Osteoblast (primary cell): ENCODE measurements around the gene CUX1. TPM values are rescaled to one million over a fixed set of nuclear protein-coding genes. Genes with fewer than 3 reads are reported as not detected.

Experiments
- DNase-seq: peaks from one replicate; pipeline ENCODE4 v3.0.0; 2011; ENCODE audit warnings: low spot score, mixed read lengths; ENCODE audit not compliant: insufficient read length; ENCODE audit errors: missing footprints
- H2AFZ ChIP-seq: 2 replicates; pipeline ENCODE4 v1.6.0; 2011; ENCODE audit warnings: mild to moderate bottlenecking, low read length
- H3K27ac ChIP-seq: 2 replicates; pipeline ENCODE4 v1.5.1; 2011; ENCODE audit warnings: mild to moderate bottlenecking, low read depth, low read length, moderate library complexity
- H3K27me3 ChIP-seq: 2 replicates; pipeline ENCODE4 v1.6.0; 2012; ENCODE audit warnings: mild to moderate bottlenecking, control low read depth, inconsistent platforms, low read length, moderate library complexity; ENCODE audit not compliant: insufficient read depth
- H3K36me3 ChIP-seq: 2 replicates; pipeline ENCODE4 v1.5.1; 2011; ENCODE audit warnings: mild to moderate bottlenecking, low read length, control low read depth, moderate library complexity; ENCODE audit not compliant: insufficient read depth
- H3K4me1 ChIP-seq: 2 replicates; pipeline ENCODE4 v1.5.1; 2011; ENCODE audit warnings: mild to moderate bottlenecking, low read length, control low read depth, moderate library complexity; ENCODE audit not compliant: insufficient read depth
- H3K4me2 ChIP-seq: 2 replicates; pipeline ENCODE4 v1.6.0; 2011; ENCODE audit warnings: mild to moderate bottlenecking, low read length; ENCODE audit not compliant: insufficient read depth
- H3K4me3 ChIP-seq: fragments of 200-600 bp; sonication (generic); 3 replicates; pipeline ENCODE4 v1.5.1; 2012; ENCODE audit warnings: mild to moderate bottlenecking, low read length, inconsistent platforms; ENCODE audit not compliant: insufficient read depth
- H3K79me2 ChIP-seq: 2 replicates; pipeline ENCODE4 v1.6.0; 2012; ENCODE audit warnings: mild to moderate bottlenecking, low read length, control low read depth, inconsistent platforms; ENCODE audit not compliant: insufficient read depth
- H3K9me3 ChIP-seq: 2 replicates; pipeline ENCODE4 v1.5.1; 2011; ENCODE audit warnings: low read depth, low read length, control low read depth
- H4K20me1 ChIP-seq: 2 replicates; pipeline ENCODE4 v1.6.0; 2012; ENCODE audit warnings: mild to moderate bottlenecking, low read length, control low read depth; ENCODE audit not compliant: insufficient read depth
- total RNA-seq: library from RNA; depleted of rRNA; stranded (reverse); fragments of >200 nt; gene quantifications from 2 replicates; pipeline ENCODE4 v1.2.3, GENCODE V29; 2012
- TF ChIP-seq, protein P1 (sequence below): IDR thresholded peaks from 2 replicates; pipeline ENCODE4 v1.5.1; 2011; ENCODE audit warnings: mild to moderate bottlenecking, low read depth, low read length, moderate library complexity; ENCODE audit errors: extremely low read depth

Gene CUX1
- total RNA-seq, 1 donor: 41.6 TPM

DNA sequence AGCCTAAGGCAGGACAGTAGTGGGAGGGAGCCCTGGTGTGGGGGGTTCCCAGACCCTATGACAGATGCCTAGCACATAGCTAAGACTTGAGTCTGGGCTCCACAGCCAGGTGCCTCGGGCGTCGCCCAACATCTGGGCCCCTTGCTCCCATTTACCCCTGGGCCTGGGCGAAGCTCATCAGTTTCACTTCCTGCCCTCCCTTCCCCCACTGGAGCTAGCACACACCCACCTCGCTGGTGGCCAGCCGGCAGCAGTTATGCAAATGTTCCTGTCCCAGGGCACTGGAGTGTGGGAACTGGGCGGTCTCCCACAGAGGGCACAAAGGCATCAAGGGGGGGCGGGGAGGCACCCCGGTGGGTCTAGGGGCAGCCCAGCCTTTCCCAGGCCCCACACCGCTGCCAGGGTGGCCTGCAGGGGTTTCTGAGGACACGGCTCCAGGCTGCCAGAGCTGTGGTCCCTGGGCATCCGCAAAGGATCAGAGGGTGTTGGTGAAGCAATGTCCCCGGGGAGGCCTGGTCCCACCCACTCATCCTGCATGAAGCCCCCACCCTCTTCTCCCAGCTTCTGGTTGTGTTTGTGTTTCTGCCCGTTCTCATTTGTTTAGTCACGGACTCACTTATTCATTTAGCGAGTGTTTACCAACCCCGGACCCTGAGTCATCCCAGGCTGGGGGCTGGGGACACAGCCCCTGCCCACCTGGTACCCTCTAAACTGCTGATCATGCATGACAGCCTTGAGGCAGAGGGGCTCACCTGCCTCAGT is 489.7 kb downstream of the CUX1 start:
- Histone ChIP-seq H3K4me3 (peak overlapping the region; percentile 61), H4K20me1 (no peaks in the 10 kb centered on the region), H3K79me2 (no peaks in the 10 kb centered on the region), H3K36me3 (no peaks in the 10 kb centered on the region), H3K4me1 (peaks cover 11% of the 10 kb centered on the region), H3K27me3 (no peaks in the 10 kb centered on the region), H3K9me3 (no peaks in the 10 kb centered on the region), H3K27ac (peak overlapping the region; percentile 13), H3K4me2 (peak overlapping the region; percentile 83), H2AFZ (peak overlapping the region; percentile 63)
- TF ChIP-seq, protein P1, sequence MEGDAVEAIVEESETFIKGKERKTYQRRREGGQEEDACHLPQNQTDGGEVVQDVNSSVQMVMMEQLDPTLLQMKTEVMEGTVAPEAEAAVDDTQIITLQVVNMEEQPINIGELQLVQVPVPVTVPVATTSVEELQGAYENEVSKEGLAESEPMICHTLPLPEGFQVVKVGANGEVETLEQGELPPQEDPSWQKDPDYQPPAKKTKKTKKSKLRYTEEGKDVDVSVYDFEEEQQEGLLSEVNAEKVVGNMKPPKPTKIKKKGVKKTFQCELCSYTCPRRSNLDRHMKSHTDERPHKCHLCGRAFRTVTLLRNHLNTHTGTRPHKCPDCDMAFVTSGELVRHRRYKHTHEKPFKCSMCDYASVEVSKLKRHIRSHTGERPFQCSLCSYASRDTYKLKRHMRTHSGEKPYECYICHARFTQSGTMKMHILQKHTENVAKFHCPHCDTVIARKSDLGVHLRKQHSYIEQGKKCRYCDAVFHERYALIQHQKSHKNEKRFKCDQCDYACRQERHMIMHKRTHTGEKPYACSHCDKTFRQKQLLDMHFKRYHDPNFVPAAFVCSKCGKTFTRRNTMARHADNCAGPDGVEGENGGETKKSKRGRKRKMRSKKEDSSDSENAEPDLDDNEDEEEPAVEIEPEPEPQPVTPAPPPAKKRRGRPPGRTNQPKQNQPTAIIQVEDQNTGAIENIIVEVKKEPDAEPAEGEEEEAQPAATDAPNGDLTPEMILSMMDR: no peak
- peak; percentile 98 for DNase-seq

DNA sequence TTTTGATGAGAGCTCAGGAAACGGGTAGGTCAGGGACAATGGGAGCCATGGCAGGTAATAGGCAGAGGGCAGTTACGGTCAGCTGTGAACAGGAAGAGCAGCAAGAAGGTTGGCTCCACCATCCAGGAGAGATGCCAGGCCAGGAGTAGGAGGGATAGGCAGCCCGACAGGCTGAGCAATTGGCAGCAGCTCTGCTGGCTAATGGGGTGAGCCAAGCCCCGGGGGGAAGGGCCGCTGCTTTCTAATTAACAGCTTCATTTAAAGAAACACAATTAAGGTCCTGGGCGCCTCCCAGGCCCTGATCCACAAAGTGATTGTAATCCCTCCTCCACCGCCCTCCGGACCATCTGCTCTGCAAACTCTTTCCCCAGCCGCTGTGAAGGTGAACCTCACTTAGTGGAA is 493.0 kb downstream of the CUX1 start:
- TF ChIP-seq, protein P1: no peak

DNA sequence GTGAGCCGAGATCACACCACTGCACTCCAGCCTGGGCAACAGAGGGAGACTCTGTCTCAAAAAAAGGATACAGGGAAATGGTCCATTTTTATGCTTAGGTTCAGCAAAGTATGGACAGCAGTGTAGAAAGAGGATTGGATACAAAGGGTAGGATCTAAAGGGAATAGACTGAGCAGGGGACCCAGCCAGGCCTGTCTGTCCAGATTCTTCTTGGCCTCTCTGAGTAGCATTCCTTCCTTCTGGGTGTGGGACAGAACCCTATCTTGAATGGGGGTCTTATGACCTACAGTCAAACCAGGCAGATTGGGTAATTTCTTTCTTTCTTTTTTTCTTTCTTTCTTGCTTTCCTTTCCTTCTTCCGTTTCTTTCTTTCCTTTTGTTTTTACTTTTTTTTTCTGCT is 494.9 kb downstream of the CUX1 start:
- Histone ChIP-seq H2AFZ (no peak overlapping the region), H3K4me1 (peaks cover 3% of the 10 kb centered on the region), H3K27ac (no peak overlapping the region), H3K9me3 (no peaks in the 10 kb centered on the region), H3K36me3 (no peaks in the 10 kb centered on the region), H4K20me1 (no peaks in the 10 kb centered on the region), H3K27me3 (no peaks in the 10 kb centered on the region), H3K79me2 (no peaks in the 10 kb centered on the region), H3K4me3 (no peak overlapping the region), H3K4me2 (no peak overlapping the region)
- TF ChIP-seq, protein P1: no peak
- no peak for DNase-seq

More for the DNA sequence above, 493.0 kb downstream of the CUX1 start:
- Histone ChIP-seq H3K36me3 (no peaks in the 10 kb centered on the region), H3K4me3 (no peak overlapping the region), H4K20me1 (no peaks in the 10 kb centered on the region), H2AFZ (no peak overlapping the region), H3K27me3 (no peaks in the 10 kb centered on the region), H3K9me3 (no peaks in the 10 kb centered on the region), H3K4me2 (no peak overlapping the region), H3K4me1 (peaks cover 11% of the 10 kb centered on the region), H3K79me2 (no peaks in the 10 kb centered on the region), H3K27ac (no peak overlapping the region)
- peak; percentile 43 for DNase-seq

DNA sequence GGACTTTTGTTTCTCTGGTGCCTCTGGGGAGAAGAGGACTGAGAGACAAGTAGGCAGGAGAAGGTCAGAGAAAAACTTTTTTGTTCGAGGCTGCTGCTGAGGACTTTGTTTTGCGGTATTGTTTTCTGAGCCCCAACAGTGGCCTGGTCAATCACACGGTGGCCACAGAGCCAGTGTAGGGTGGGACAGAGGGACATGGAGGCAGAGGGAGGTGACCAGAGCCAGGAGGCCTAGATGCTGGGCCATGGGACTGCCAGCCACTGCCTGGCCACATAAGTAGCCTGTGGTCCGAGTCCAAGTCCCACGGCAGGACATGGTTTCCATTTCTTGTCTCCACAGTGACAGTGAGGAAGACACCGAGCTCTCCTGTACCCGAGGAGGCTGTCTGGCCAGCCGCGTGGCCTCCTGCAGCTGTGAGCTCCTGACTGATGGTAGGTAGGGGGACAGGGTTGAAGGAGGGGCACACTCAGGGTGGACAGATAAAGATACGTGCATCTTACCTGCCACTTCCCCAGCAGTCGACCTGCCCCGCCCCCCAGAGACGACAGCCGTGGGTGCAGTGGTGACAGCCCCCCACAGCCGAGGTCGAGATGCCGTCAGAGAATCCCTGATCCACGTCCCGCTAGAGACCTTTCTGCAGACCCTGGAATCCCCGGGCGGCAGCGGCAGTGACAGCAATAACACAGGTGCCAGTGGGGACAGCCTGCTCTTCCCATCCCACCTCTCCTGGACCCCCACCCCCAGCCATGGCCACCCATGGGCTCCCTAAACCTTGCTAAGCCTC is 496.8 kb downstream of the CUX1 start:
- no peak overlapping the region for H3K4me3 ChIP-seq
- peak; percentile 69 for DNase-seq
- H3K4me2 ChIP-seq: no peak overlapping the region
- H3K4me1 ChIP-seq: no peaks in the 10 kb centered on the region
- H3K79me2 ChIP-seq: no peaks in the 10 kb centered on the region
- no peaks in the 10 kb centered on the region for H3K36me3 ChIP-seq
- no peaks in the 10 kb centered on the region for H4K20me1 ChIP-seq
- no peak overlapping the region for H2AFZ ChIP-seq
- H3K9me3 ChIP-seq: no peaks in the 10 kb centered on the region
- no peaks in the 10 kb centered on the region for H3K27me3 ChIP-seq
- TF ChIP-seq, protein P1: no peak
- no peak overlapping the region for H3K27ac ChIP-seq
